Neural cell (in vitro differentiated cells): ENCODE results near the gene OGA.

Experiments used
- EZH2 ChIP-seq: fragments of 200-600, 300-800 bp; shearing (Covaris generic), sonication (generic); IDR thresholded peaks from 2 replicates; pipeline ENCODE4 v1.6.1; 2014; ENCODE audit warnings: antibody characterized with exemption, low read length, borderline replicate concordance, mild to moderate bottlenecking; ENCODE audit not compliant: insufficient read depth, poor library complexity, severe bottlenecking
- MXI1 ChIP-seq: fragments of 450-650 bp; conservative IDR thresholded peaks from 2 replicates; pipeline ENCODE4 v1.6.1; 2014; ENCODE audit warnings: antibody characterized with exemption, mild to moderate bottlenecking; ENCODE audit not compliant: poor library complexity, severe bottlenecking
- TF ChIP-seq, protein P1 (sequence below): fragments of 450-650 bp; IDR thresholded peaks from 2 replicates; pipeline ENCODE4 v1.5.1; 2014; ENCODE audit warnings: antibody characterized with exemption, mild to moderate bottlenecking, moderate library complexity; ENCODE audit not compliant: poor library complexity, severe bottlenecking

DNA sequence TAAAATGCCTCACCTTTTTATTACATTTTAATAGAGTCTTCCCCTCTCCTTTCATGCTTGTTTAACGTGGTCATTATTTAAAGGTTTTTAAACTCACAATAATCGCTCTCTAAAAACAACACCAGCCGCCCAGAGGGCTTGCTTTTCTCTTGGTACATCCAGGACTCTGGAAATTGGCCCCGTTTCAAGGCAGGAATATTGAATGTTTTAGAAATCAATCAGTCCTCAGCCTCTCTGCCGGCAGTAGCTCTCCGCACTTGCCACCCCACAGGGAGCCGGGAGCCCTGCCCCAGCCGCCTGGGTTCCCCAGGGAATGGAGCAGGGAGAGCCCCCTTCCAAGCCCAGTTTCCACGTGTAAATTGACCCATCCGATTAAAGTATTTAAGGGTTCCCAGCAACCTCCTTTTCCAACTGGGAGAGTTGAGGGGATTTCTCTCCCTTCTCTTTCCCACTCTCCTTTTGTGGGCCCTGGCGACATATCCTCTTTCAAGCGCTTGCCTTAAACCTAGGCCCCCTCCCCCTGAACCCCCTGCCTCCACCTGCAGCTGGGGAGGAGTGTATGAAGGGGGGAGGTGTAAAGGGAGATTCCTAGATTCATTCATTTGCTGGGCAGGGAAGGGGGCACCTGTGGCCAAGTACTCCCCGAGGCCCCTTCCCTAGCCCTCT is 44.2 kb downstream of the OGA start:
- TF ChIP-seq EZH2 (no peak), MXI1 (no peak)
- TF ChIP-seq, protein P1, sequence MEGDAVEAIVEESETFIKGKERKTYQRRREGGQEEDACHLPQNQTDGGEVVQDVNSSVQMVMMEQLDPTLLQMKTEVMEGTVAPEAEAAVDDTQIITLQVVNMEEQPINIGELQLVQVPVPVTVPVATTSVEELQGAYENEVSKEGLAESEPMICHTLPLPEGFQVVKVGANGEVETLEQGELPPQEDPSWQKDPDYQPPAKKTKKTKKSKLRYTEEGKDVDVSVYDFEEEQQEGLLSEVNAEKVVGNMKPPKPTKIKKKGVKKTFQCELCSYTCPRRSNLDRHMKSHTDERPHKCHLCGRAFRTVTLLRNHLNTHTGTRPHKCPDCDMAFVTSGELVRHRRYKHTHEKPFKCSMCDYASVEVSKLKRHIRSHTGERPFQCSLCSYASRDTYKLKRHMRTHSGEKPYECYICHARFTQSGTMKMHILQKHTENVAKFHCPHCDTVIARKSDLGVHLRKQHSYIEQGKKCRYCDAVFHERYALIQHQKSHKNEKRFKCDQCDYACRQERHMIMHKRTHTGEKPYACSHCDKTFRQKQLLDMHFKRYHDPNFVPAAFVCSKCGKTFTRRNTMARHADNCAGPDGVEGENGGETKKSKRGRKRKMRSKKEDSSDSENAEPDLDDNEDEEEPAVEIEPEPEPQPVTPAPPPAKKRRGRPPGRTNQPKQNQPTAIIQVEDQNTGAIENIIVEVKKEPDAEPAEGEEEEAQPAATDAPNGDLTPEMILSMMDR: no peak
